GM18951 (cell line): ENCODE results near the gene LMNTD1.

ENCODE experiments used
- POLR2A ChIP-seq: IDR thresholded peaks from 4 replicates; pipeline ENCODE4 v1.6.1; 2011; ENCODE audit warnings: mild to moderate bottlenecking; ENCODE audit not compliant: insufficient read length, insufficient read depth; ENCODE audit errors: extremely low read depth
- in situ Hi-C: fragments of 300-500 bp; cut with MboI; formaldehyde crosslinking; loops from one replicate; pipeline ENCODE4 v1.12.0; 2022; ENCODE audit warnings: low sequenced_read_pairs, mixed read lengths, inconsistent platforms; ENCODE audit not compliant: unreplicated experiment

LMNTD1 gene

GRCh38 chr12:25482625-25483024 is 70.5 kb downstream of the LMNTD1 start:
- in situ Hi-C loops = no loop called here
- TF ChIP-seq POLR2A = no peak

- TF ChIP-seq POLR2A = no peak
- in situ Hi-C loops = no loop called here
These were observed 72.9 kb downstream of the LMNTD1 start for GRCh38 chr12:25480145-25480544.

- TF ChIP-seq POLR2A = no peak
- in situ Hi-C loops = no loop called here
These were observed 75.9 kb downstream of the LMNTD1 start for GRCh38 chr12:25477217-25477616.

- in situ Hi-C loops = no loop called here
- no peak for TF ChIP-seq POLR2A
These were observed 80.6 kb downstream of the LMNTD1 start for GRCh38 chr12:25472453-25472852.

- in situ Hi-C loops = no loop called here
- no peak for TF ChIP-seq POLR2A
These were observed 83.2 kb downstream of the LMNTD1 start for GRCh38 chr12:25469861-25470260.

- TF ChIP-seq POLR2A = no peak
- in situ Hi-C loops = no loop called here
These were observed 83.7 kb downstream of the LMNTD1 start for GRCh38 chr12:25469368-25469767.

GRCh38 chr12:25463521-25463920 is 89.6 kb downstream of the LMNTD1 start:
- in situ Hi-C loops = no loop called here
- TF ChIP-seq POLR2A = no peak

- TF ChIP-seq POLR2A = no peak
- in situ Hi-C loops = no loop called here
These were observed 90.1 kb downstream of the LMNTD1 start for GRCh38 chr12:25463005-25463404.

- no peak for TF ChIP-seq POLR2A
These were observed 93.5 kb downstream of the LMNTD1 start for GRCh38 chr12:25459541-25459951.

GRCh38 chr12:25458047-25458552 is 95.0 kb downstream of the LMNTD1 start:
- no peak for TF ChIP-seq POLR2A
- in situ Hi-C loops = no loop called here

More at GRCh38 chr12:25459541-25459951, 93.5 kb downstream of the LMNTD1 start:
- in situ Hi-C loops = no loop called here

GRCh38 chr12:25456474-25456873 is 96.6 kb downstream of the LMNTD1 start:
- TF ChIP-seq POLR2A = no peak
- in situ Hi-C loops = no loop called here

- in situ Hi-C loops = no loop called here
- TF ChIP-seq POLR2A = no peak
These were observed 97.4 kb downstream of the LMNTD1 start for GRCh38 chr12:25455696-25456095.

GRCh38 chr12:25449007-25449406 is 104.1 kb downstream of the LMNTD1 start:
- no peak for TF ChIP-seq POLR2A
- in situ Hi-C loops = no loop called here

GRCh38 chr12:25447046-25447445 is 106.0 kb downstream of the LMNTD1 start:
- in situ Hi-C loops = no loop called here

GRCh38 chr12:25438638-25439037 is 114.4 kb downstream of the LMNTD1 start:
- TF ChIP-seq POLR2A = no peak
- in situ Hi-C loops = loop anchor here (10.0 kb wide), 1 partner anchor 586 kb away; no protein-coding TSS in a partner anchor

More at GRCh38 chr12:25447046-25447445, 106.0 kb downstream of the LMNTD1 start:
- TF ChIP-seq POLR2A = no peak
